GM20000 (cell line): ENCODE measurements around the gene ACBD6.

Source experiments
- DNase-seq: peaks from one replicate; pipeline ENCODE4 v3.0.0; 2012; ENCODE audit warnings: low spot score
- TF ChIP-seq, protein P1 (sequence below): IDR thresholded peaks from 2 replicates; pipeline ENCODE4 v1.5.1; 2012; ENCODE audit warnings: mild to moderate bottlenecking, control low read depth; ENCODE audit errors: extremely low read depth, missing control alignments

ACBD6 gene

DNA sequence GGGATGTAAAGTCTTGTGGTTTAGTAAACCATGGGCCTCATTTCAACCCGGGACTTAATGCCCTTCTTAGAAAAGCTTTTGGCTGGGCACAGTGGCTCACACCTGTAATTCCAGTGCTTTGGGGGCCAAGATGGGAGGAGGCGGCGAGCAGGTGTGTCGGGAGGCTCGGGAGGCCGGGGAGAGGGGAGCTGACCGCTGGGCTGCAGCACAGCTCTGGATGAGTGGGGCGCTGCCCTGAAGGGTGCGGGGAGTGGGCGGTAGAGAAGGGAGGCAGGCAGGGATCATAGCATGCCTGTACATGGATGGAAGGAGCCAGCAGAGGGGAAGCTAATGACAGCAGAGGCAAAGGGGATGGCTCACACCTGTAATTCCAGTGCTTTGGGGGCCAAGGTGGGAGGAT is 241.3 kb downstream of the ACBD6 start:
- DNase-seq: no peak
- TF ChIP-seq, protein P1, sequence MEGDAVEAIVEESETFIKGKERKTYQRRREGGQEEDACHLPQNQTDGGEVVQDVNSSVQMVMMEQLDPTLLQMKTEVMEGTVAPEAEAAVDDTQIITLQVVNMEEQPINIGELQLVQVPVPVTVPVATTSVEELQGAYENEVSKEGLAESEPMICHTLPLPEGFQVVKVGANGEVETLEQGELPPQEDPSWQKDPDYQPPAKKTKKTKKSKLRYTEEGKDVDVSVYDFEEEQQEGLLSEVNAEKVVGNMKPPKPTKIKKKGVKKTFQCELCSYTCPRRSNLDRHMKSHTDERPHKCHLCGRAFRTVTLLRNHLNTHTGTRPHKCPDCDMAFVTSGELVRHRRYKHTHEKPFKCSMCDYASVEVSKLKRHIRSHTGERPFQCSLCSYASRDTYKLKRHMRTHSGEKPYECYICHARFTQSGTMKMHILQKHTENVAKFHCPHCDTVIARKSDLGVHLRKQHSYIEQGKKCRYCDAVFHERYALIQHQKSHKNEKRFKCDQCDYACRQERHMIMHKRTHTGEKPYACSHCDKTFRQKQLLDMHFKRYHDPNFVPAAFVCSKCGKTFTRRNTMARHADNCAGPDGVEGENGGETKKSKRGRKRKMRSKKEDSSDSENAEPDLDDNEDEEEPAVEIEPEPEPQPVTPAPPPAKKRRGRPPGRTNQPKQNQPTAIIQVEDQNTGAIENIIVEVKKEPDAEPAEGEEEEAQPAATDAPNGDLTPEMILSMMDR: no peak

DNA sequence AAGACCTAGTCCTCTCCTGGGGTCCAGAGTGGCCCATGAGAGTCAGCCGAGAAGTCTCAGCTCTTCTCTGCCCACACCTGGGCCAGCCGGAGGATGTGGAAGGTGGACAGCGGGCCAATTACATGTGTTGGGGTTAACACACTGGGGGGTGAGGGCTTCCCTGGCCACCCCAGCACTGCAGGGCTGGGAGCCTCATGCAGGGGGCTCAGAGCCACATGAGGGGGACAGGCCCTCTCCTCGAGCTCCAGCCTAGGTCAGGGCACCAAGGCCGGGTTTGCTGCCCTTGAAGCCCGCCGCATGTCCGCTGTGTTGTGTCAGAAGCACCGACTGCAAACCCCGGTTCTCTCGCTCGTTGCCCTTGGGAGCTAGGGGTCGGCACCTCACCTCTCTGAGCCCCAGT is 241.8 kb downstream of the ACBD6 start:
- TF ChIP-seq, protein P1: no peak

DNA sequence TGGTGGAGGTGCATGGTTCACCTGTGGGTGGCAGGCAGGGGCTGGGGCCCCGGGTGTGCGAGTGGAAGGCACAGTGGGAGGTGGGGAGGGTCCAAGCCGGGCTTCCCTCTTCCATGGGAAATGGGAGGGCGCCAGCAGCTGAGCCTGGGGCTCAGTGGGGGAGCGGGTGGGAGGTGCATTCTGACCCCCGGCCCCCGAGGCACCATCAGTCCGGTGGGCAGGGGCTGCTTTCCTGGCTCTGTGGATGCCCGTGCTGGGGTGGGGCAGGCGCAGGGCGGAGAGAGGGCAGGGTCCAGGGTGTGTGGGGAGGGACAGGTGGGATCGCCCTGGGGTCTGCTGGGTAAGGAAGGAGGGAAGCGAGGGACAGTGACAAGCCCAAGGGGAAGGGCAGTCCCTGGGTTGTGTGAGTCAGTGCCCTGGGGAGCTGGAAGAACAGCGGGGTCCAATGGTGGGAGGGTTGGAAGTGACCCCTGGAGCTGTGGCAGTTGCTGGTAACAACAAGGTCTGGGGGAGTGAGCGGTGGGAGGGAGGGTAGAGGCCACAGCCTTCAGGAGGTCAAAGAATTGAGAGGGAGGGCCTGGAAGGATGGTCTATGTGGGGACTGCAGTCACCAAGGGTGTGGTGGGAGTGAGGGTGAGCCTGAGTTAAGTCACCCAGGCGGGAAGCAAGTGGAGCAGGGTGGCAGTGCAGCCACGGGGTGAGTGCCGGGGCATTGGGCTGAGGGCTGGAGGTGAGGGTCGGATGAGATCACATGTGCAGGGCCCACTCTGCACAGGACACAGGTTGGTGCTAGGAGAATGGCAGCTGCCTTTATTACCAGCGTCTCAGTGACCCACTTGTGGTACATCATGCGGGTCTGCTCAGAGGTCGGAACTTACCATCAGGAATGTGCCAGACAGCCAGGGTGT is 242.7 kb downstream of the ACBD6 start:
- DNase-seq: no peak

More for the DNA sequence above, 241.8 kb downstream of the ACBD6 start:
- DNase-seq: no peak

DNA sequence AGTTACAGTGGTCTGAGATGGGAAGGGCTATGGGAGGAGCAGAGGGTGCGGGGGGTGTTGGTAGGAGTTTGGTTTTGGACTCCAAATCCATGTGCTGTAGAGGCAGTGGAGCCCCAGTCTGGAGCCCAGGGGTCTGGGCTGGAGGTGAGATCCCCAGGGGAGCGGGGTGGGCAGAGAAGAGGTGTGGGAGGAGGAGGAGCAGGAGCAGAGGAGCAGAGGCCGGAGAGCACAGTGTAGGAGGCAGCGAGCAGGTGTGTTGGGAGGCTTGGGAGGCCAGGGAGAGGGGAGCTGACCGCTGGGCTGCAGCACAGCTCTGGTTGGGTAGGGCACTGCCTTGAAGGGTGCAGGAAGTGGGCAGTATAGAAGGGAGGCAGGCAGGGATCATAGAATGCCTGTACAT is 243.4 kb downstream of the ACBD6 start:
- no peak for DNase-seq
- TF ChIP-seq, protein P1: no peak

More for the DNA sequence above, 242.7 kb downstream of the ACBD6 start:
- TF ChIP-seq, protein P1: no peak

DNA sequence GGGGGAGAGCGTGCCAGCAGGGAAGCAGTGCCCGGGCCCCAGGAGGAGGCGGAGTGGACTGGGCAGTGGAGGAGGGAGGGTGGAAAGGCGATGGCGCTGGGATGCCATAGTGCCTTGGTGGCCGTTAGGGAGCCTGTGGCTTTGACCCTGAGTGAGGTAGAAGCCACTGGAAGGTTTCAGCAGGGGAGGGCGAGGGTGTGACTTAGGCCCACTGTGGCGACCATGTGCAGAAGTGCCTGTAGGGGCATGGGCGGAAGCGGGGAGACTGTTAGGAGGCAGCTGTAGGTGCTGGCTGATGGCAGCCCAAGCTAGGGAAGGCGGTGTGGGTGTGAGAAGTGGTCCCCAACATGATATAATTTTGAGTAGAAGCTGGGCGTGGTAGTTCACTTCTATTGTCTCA is 244.1 kb downstream of the ACBD6 start:
- DNase-seq: no peak
- TF ChIP-seq, protein P1: no peak

DNA sequence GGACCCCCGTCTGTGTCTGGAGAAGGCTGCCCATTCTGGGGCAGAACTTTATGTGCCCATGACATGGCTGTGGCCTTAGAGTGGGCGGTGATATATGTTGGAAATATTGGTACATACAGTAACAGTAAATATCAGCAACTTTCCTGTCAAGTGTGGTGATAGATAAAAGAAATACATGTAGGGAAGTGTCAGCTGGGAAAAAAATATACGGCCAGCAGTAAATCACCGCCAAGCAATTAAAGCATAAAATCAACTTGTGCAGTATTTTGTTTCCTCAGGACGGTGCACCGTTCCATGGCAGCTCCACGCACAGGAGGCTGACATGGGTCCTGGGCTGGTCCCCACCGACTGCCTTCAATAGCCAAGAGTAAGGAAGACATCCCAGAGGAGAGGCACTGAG is 244.9 kb downstream of the ACBD6 start:
- DNase-seq: no peak
- TF ChIP-seq, protein P1: no peak

DNA sequence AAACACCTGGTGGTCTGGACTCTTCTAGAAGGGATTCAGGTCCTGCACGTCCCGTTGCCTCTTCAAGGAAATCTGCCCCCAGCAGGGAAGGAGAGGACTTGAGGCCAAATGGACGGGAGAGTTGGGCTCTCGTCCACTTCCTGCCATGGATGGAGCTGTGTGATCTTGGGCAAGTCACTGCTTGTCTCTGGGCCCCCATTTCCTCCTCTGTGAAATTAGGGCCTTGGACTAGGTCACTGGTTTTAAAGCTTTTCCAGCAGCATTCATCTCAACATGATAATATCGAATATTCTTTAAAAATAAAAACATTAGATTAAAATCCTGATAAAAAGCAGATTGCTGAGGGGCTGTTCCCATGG is 245.4 kb downstream of the ACBD6 start:
- no peak for DNase-seq
- TF ChIP-seq, protein P1: no peak
